ENCODE data around the gene ZNF600.
"Not testable (repeated sequence)": the region's sequence is repeated elsewhere in the genome, so short reads cannot be mapped to it uniquely, and the experiment has no call there.

Gene ZNF600

GRCh38 chr19:52716522-52716921, 70.1 kb downstream of the ZNF600 start:
- no peak overlapping the region for H3K27ac ChIP-seq (ENCODE audit: low read length)

GRCh38 chr19:52715902-52716301, 70.7 kb downstream of the ZNF600 start:
- not testable (repeated sequence) for H3K27ac ChIP-seq (ENCODE audit: low read length); H3K9me3 ChIP-seq (ENCODE audit: insufficient read depth, low read length); H3K27me3 ChIP-seq (ENCODE audit: low read depth, low read length); H3K4me3 ChIP-seq (ENCODE audit: low read length); H3K4me2 ChIP-seq (ENCODE audit: low read length); H2AFZ ChIP-seq (ENCODE audit: low read depth, low read length); H3K9ac ChIP-seq (ENCODE audit: low read length); H4K20me1 ChIP-seq (ENCODE audit: insufficient read depth, low read length); H3K4me1 ChIP-seq (ENCODE audit: low read length); H3K79me2 ChIP-seq (ENCODE audit: low read length)
- H3K36me3 ChIP-seq (replicated peaks; ENCODE audit: low read depth, low read length) = peaks cover 28% of the 10 kb centered on the region

More at GRCh38 chr19:52716522-52716921, 70.1 kb downstream of the ZNF600 start:
- no peak overlapping the region for H3K4me2 ChIP-seq (ENCODE audit: low read length)
- no peak overlapping the region for H3K9ac ChIP-seq (ENCODE audit: low read length)
- H3K4me3 ChIP-seq (ENCODE audit: low read length) = no peak overlapping the region
- H3K9me3 ChIP-seq (ENCODE audit: insufficient read depth, low read length) = no peaks in the 10 kb centered on the region
- H3K27me3 ChIP-seq (ENCODE audit: low read depth, low read length) = no peaks in the 10 kb centered on the region
- H3K4me1 ChIP-seq (ENCODE audit: low read length) = no peaks in the 10 kb centered on the region
- H3K36me3 ChIP-seq (replicated peaks; ENCODE audit: low read depth, low read length) = peaks cover 25% of the 10 kb centered on the region
- H2AFZ ChIP-seq (ENCODE audit: low read depth, low read length) = no peak overlapping the region
- H3K79me2 ChIP-seq (ENCODE audit: low read length) = no peaks in the 10 kb centered on the region
- H4K20me1 ChIP-seq (ENCODE audit: insufficient read depth, low read length) = no peaks in the 10 kb centered on the region
- TF ChIP-seq EZH2phosphoT487 (IDR thresholded peaks at IDR 0.05; ENCODE audit: low read depth) (no peak), CTCF (IDR thresholded peaks at IDR 0.05; ENCODE audit: low read depth, low read length) (no peak)

GRCh38 chr19:52715330-52715729, 71.3 kb downstream of the ZNF600 start:
- not testable (repeated sequence) for H4K20me1 ChIP-seq (ENCODE audit: insufficient read depth, low read length); H3K9me3 ChIP-seq (ENCODE audit: insufficient read depth, low read length); H2AFZ ChIP-seq (ENCODE audit: low read depth, low read length); H3K79me2 ChIP-seq (ENCODE audit: low read length); H3K4me1 ChIP-seq (ENCODE audit: low read length); H3K27me3 ChIP-seq (ENCODE audit: low read depth, low read length); H3K4me3 ChIP-seq (ENCODE audit: low read length); H3K4me2 ChIP-seq (ENCODE audit: low read length); H3K9ac ChIP-seq (ENCODE audit: low read length); H3K27ac ChIP-seq (ENCODE audit: low read length)
- peaks cover 29% of the 10 kb centered on the region for H3K36me3 ChIP-seq (replicated peaks; ENCODE audit: low read depth, low read length)
